CD14-positive monocyte (primary cell): Measurements from ENCODE around the gene RBL1. TPM values are rescaled to one million over a fixed set of nuclear protein-coding genes. Genes with fewer than 3 reads are reported as not detected.
"Not testable (repeated sequence)": the region's sequence is repeated elsewhere in the genome, so short reads cannot be mapped to it uniquely, and the experiment has no call there.

ENCODE experiments used
- DNase-seq, 3 donors: peaks; one replicate each; pipeline ENCODE4 v3.0.0-alpha.2; 2011 to 2022
- H2AFZ ChIP-seq: 2 replicates; pipeline ENCODE4 v1.6.0; 2012; ENCODE audit warnings: mild to moderate bottlenecking, low read depth, low read length, inconsistent platforms; ENCODE audit not compliant: insufficient read depth, poor library complexity, severe bottlenecking
- H3K27ac ChIP-seq, 2 donors: 1 replicate in 1 of 2; 2 replicates in 1 of 2; pipeline ENCODE4 v1.5.1; 2012 to 2013; ENCODE audit warnings: low read length in 2 of 2, control low read depth in 1 of 2, inconsistent platforms in 1 of 2, low read depth in 1 of 2, mild to moderate bottlenecking in 1 of 2
- H3K27me3 ChIP-seq, 2 donors: one replicate each; pipeline versions ENCODE4 v1.6.0 to v1.6.1; 2011 to 2013; ENCODE audit warnings: low read length in 2 of 2; ENCODE audit not compliant: control insufficient read depth in 2 of 2, insufficient read depth in 2 of 2
- H3K36me3 ChIP-seq, 2 donors: replicated peaks in 1 of 2; 1 replicate in 1 of 2; 2 replicates in 1 of 2; pipeline versions ENCODE4 v1.5.1 to v1.6.1; 2012 to 2013; ENCODE audit warnings: low read length in 2 of 2, control low read depth in 1 of 2, inconsistent platforms in 1 of 2, mild to moderate bottlenecking in 1 of 2; ENCODE audit not compliant: insufficient read depth in 2 of 2, control insufficient read depth in 1 of 2
- H3K4me1 ChIP-seq, 2 donors: 1 replicate in 1 of 2; 2 replicates in 1 of 2; pipeline versions ENCODE4 v1.5.1 to v1.6.1; 2012 to 2013; ENCODE audit warnings: low read length in 2 of 2, control low read depth in 1 of 2, inconsistent platforms in 1 of 2, mild to moderate bottlenecking in 1 of 2, moderate library complexity in 1 of 2; ENCODE audit not compliant: insufficient read depth in 2 of 2, control insufficient read depth in 1 of 2
- H3K4me2 ChIP-seq: replicated peaks from 2 replicates; pipeline ENCODE3; 2012; ENCODE audit warnings: low read length, moderate library complexity, mild to moderate bottlenecking; ENCODE audit not compliant: poor library complexity, severe bottlenecking; ENCODE audit errors: extremely low read depth
- H3K4me3 ChIP-seq, 3 experiments: fragments of 200-600 bp in 1 of 3; sonication (generic) in 1 of 3; replicated peaks in 1 of 3; 1 replicate in 2 of 3; 2 replicates in 1 of 3; pipeline ENCODE4 v1.5.1; 2011 to 2013; ENCODE audit warnings: low read length in 3 of 3, mild to moderate bottlenecking in 3 of 3, control low read depth in 2 of 3, low read depth in 2 of 3, inconsistent platforms in 1 of 3, moderate library complexity in 1 of 3
- H3K79me2 ChIP-seq: 2 replicates; pipeline ENCODE4 v1.6.0; 2012; ENCODE audit warnings: mild to moderate bottlenecking, control low read depth, inconsistent platforms, low read length, moderate library complexity; ENCODE audit not compliant: insufficient read depth
- H3K9ac ChIP-seq: 2 replicates; pipeline ENCODE4 v1.6.0; 2017; ENCODE audit warnings: low read length, mild to moderate bottlenecking; ENCODE audit not compliant: insufficient read depth, poor library complexity, severe bottlenecking
- H3K9me3 ChIP-seq, 2 donors: replicated peaks in 1 of 2; 1 replicate in 1 of 2; 2 replicates in 1 of 2; pipeline versions ENCODE4 v1.5.1 to v1.6.1; 2012 to 2013; ENCODE audit warnings: low read length in 2 of 2, control low read depth in 1 of 2; ENCODE audit not compliant: control insufficient read depth in 1 of 2, insufficient read depth in 1 of 2
- H4K20me1 ChIP-seq: 2 replicates; pipeline ENCODE4 v1.6.0; 2012; ENCODE audit warnings: mild to moderate bottlenecking, low read length, control low read depth, moderate library complexity; ENCODE audit not compliant: insufficient read depth
- H3K27ac Mint-ChIP-seq, 7 donors: one replicate each; pipeline ENCODE4 v1.8.0; 2020; ENCODE audit warnings: mild to moderate bottlenecking in 7 of 7, mixed read lengths in 7 of 7, moderate library complexity in 6 of 7, inconsistent platforms in 2 of 7
- H3K27me3 Mint-ChIP-seq, 3 donors: one replicate each; pipeline ENCODE4 v1.8.0; 2021 to 2022; ENCODE audit warnings: low read depth in 3 of 3, mild to moderate bottlenecking in 3 of 3, mixed read lengths in 3 of 3, moderate library complexity in 3 of 3, inconsistent platforms in 1 of 3
- H3K36me3 Mint-ChIP-seq, 2 donors: one replicate each; pipeline ENCODE4 v1.8.0; 2020; ENCODE audit warnings: mixed read lengths in 2 of 2, inconsistent platforms in 1 of 2, mild to moderate bottlenecking in 1 of 2
- H3K4me1 Mint-ChIP-seq: one replicate; pipeline ENCODE4 v1.8.0; 2020; ENCODE audit warnings: mild to moderate bottlenecking, mixed read lengths
- H3K4me3 Mint-ChIP-seq, 2 donors: one replicate each; pipeline ENCODE4 v1.8.0; 2020; ENCODE audit warnings: mild to moderate bottlenecking in 2 of 2, mixed read lengths in 2 of 2, moderate library complexity in 1 of 2
- H3K9me3 Mint-ChIP-seq, 7 donors: one replicate each; pipeline ENCODE4 v1.8.0; 2020 to 2022; ENCODE audit warnings: mixed read lengths in 7 of 7, mild to moderate bottlenecking in 6 of 7, moderate library complexity in 6 of 7, inconsistent platforms in 2 of 7
- WGBS: methylation state at CpG from one replicate; pipeline ENCODE4 v1.1.5; 2013; ENCODE audit warnings: missing lambda C conversion rate; ENCODE audit not compliant: insufficient coverage; 5-methylcytosine and 5-hydroxymethylcytosine counted together
- intact Hi-C, 2 donors: fragments of 100-400 bp; cut with micrococcal nuclease; formaldehyde crosslinking; loops; one replicate each; pipeline versions ENCODE4 v1.15.0 to v1.15.1; 2023
- polyA plus RNA-seq, 3 donors: library from polyadenylated mRNA; depleted of rRNA in 1 of 3; unstranded in 2 of 3; stranded (reverse) in 1 of 3; fragments of 300-500 nt in 2 of 3; fragments of >200 nt in 1 of 3; fragmentation: Illumina TruSeq in 2 of 3; gene quantifications; 1 replicate in 2 of 3; 2 replicates in 1 of 3; pipeline ENCODE4 v1.2.3, GENCODE V29; 2012 to 2021
- TF ChIP-seq, protein P1 (sequence below): fragments of 200-600 bp; IDR thresholded peaks from one replicate; pipeline ENCODE4 v1.8.0; 2022; ENCODE audit warnings: antibody characterized with exemption, mild to moderate bottlenecking

The RBL1 gene
- polyA plus RNA-seq, 3 donors, result 1.5 to 3.7 (median 2.4) TPM

DNA sequence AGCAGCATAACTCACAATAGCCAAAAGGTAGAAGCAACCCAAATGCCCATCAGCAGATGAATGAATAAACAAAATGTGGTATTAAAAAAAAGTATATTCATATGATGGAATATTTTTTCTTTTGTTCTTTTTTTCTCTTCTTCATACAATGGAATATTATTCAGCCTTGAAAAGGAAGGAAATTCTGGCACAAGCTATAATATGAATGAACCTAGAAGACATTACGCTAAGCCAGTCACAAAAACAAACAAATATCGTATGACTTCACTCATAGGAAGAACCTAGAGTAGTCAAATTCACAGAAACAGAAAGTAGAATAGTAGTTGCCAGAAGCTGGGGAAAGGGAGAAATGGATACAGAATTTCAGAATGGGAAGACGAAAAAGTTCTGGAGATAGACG is 63.7 kb downstream of the RBL1 start:
- H2AFZ ChIP-seq, result no peak overlapping the region
- peak overlapping the region in 1 of 7 donors; percentile 40 for H3K27ac Mint-ChIP-seq
- H3K36me3 Mint-ChIP-seq, result peaks cover 31 to 61% of the 10 kb centered on the region in 2 donors
- H3K27me3 ChIP-seq, result no peaks in the 10 kb centered on the region
- DNase-seq, result no peak
- H3K27me3 Mint-ChIP-seq, result no peaks in the 10 kb centered on the region
- no peak overlapping the region for H3K4me3 ChIP-seq
- WGBS, result 100% methylated on average over 2 of the region's 4 CpGs
- no peaks in the 10 kb centered on the region for H4K20me1 ChIP-seq
- H3K79me2 ChIP-seq, result peaks cover 6% of the 10 kb centered on the region
- no peak overlapping the region for H3K27ac ChIP-seq
- TF ChIP-seq, protein P1, sequence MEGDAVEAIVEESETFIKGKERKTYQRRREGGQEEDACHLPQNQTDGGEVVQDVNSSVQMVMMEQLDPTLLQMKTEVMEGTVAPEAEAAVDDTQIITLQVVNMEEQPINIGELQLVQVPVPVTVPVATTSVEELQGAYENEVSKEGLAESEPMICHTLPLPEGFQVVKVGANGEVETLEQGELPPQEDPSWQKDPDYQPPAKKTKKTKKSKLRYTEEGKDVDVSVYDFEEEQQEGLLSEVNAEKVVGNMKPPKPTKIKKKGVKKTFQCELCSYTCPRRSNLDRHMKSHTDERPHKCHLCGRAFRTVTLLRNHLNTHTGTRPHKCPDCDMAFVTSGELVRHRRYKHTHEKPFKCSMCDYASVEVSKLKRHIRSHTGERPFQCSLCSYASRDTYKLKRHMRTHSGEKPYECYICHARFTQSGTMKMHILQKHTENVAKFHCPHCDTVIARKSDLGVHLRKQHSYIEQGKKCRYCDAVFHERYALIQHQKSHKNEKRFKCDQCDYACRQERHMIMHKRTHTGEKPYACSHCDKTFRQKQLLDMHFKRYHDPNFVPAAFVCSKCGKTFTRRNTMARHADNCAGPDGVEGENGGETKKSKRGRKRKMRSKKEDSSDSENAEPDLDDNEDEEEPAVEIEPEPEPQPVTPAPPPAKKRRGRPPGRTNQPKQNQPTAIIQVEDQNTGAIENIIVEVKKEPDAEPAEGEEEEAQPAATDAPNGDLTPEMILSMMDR, result no peak
- intact Hi-C loops, result no loop called here
- H3K9me3 ChIP-seq, result no peaks in the 10 kb centered on the region
- H3K4me1 Mint-ChIP-seq, result no peaks in the 10 kb centered on the region
- H3K9me3 Mint-ChIP-seq, result no peaks in the 10 kb centered on the region
- H3K4me2 ChIP-seq, result no peak overlapping the region
- H3K4me3 Mint-ChIP-seq, result no peak overlapping the region
- H3K4me1 ChIP-seq, result no peaks in the 10 kb centered on the region
- H3K9ac ChIP-seq, result no peak overlapping the region
- peaks cover 25 to 61% of the 10 kb centered on the region in 2 donors for H3K36me3 ChIP-seq

DNA sequence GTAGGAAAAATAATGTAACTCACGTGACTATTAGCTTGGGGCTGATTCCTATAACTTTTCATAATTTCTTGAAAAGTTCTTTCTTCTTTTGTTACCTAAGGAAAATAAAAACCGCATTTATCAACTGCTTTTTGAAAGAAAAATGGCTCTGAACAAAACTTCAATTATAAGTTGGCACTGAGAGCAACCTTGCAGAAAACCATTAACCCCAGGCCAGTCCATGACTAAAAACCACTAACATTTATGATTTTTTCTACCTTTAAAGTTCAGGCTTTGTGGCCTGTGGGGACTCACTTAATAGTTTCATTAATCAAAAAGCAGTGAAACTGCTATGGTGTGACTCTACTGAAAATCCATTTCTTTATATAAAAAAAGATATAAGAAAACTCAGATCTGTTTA is 75.2 kb downstream of the RBL1 start:
- intact Hi-C loops, result no loop called here
- WGBS, result no CpG with 5 or more reads among the region's 2 CpGs

DNA sequence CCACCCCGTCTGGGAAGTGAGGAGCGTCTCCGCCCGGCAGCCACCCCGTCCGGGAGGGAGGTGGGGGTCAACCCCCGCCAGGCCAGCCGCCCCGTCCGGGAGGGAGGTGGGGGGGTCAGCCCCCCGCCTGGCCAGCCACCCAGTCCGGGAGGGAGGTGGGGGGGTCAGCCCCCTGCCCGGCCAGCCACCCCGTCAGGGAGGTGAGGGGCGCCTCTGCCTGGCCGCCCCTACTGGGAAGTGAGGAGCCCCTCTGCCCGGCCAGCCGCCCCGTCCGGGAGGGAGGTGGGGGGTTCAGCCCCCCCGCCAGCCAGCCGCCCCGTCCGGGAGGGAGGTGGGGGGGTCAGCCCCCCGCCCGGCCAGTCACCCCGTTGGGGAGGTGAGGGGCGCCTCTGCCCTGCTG is 83.2 kb downstream of the RBL1 start:
- H2AFZ ChIP-seq, H3K4me2 ChIP-seq, H3K27me3 ChIP-seq, H3K4me3 Mint-ChIP-seq, H3K27me3 Mint-ChIP-seq, H3K27ac Mint-ChIP-seq, H3K9ac ChIP-seq, intact Hi-C loops, H4K20me1 ChIP-seq, H3K9me3 Mint-ChIP-seq, DNase-seq, H3K4me3 ChIP-seq, H3K9me3 ChIP-seq, H3K27ac ChIP-seq: not testable (repeated sequence)
- Histone ChIP-seq H3K36me3 (peaks cover 0 to 25% of the 10 kb centered on the region in 2 donors), H3K79me2 (peaks cover 16% of the 10 kb centered on the region), H3K4me1 (peaks cover 34 to 40% of the 10 kb centered on the region in 2 donors)
- peaks cover 6 to 33% of the 10 kb centered on the region in 2 donors for H3K36me3 Mint-ChIP-seq
- WGBS, result 100% methylated on average over 4 of the region's 28 CpGs
- H3K4me1 Mint-ChIP-seq, result peaks cover 30% of the 10 kb centered on the region

More for the DNA sequence above, 75.2 kb downstream of the RBL1 start:
- no peaks in the 10 kb centered on the region for H3K27me3 ChIP-seq
- no peaks in the 10 kb centered on the region for H3K4me1 ChIP-seq
- Mint-ChIP-seq H3K4me1 (no peaks in the 10 kb centered on the region), H3K27ac (no peak overlapping the region), H3K27me3 (no peaks in the 10 kb centered on the region), H3K4me3 (no peak overlapping the region), H3K9me3 (no peaks in the 10 kb centered on the region), H3K36me3 (peaks cover 34 to 52% of the 10 kb centered on the region in 2 donors)
- H2AFZ ChIP-seq, result no peak overlapping the region
- H3K79me2 ChIP-seq, result peaks cover 3% of the 10 kb centered on the region
- no peak overlapping the region for H3K4me2 ChIP-seq
- peaks cover 10 to 75% of the 10 kb centered on the region in 2 donors for H3K36me3 ChIP-seq
- no peaks in the 10 kb centered on the region for H4K20me1 ChIP-seq
- TF ChIP-seq, protein P1, result no peak
- no peak overlapping the region for H3K4me3 ChIP-seq
- no peaks in the 10 kb centered on the region for H3K9me3 ChIP-seq
- H3K27ac ChIP-seq, result no peak overlapping the region
- no peak for DNase-seq
- no peak overlapping the region for H3K9ac ChIP-seq
